Adrenal gland (tissue), 12 donors: ENCODE measurements around the gene FARP1. TPM values are rescaled to one million over a fixed set of nuclear protein-coding genes. Genes with fewer than 3 reads are reported as not detected.

Experiments used
- DNase-seq, 7 donors: peaks; one replicate each; pipeline ENCODE4 v3.0.0-alpha.2; 2019 to 2020
- H3K27ac ChIP-seq, 5 donors: fragments of 200-600 bp; sonication (generic) in 4 of 5; 1 replicate in 3 of 5; 2 replicates in 2 of 5; pipeline versions ENCODE4 v1.5.1 to v1.8.0; 2016 to 2020; ENCODE audit warnings: mild to moderate bottlenecking in 1 of 5
- H3K27me3 ChIP-seq: fragments of 200-600 bp; 2 replicates; pipeline ENCODE4 v1.8.0; 2021
- H3K36me3 ChIP-seq, 2 donors: fragments of 200-600 bp; replicated peaks in 1 of 2; 1 replicate in 1 of 2; 2 replicates in 1 of 2; pipeline versions ENCODE4 v1.5.1 to v1.8.0; 2018 to 2022
- H3K4me1 ChIP-seq, 2 donors: fragments of 200-600 bp; replicated peaks in 1 of 2; 1 replicate in 1 of 2; 2 replicates in 1 of 2; pipeline versions ENCODE4 v1.5.1 to v1.8.0; 2018 to 2021
- H3K4me3 ChIP-seq, 4 donors: fragments of 200-600 bp; sonication (generic) in 3 of 4; one replicate each; pipeline ENCODE4 v1.5.1; 2016 to 2018
- H3K9me3 ChIP-seq, 3 donors: fragments of 200-600 bp; sonication (generic) in 1 of 3; replicated peaks in 1 of 3; 1 replicate in 2 of 3; 2 replicates in 1 of 3; pipeline versions ENCODE4 v1.5.1 to v1.8.0; 2016 to 2021
- POLR2A ChIP-seq, 2 donors: fragments of 450-650 bp; IDR thresholded peaks; one replicate each; pipeline ENCODE4 v1.6.1; 2017; ENCODE audit warnings: antibody characterized with exemption in 2 of 2, mild to moderate bottlenecking in 2 of 2, moderate library complexity in 1 of 2
- WGBS, 4 donors: extraction: QIAGEN DNeasy Blood & Tissue Kit in 2 of 4; methylation state at CpG; one replicate each; pipeline versions ENCODE4 v1.1.5 to v1.1.7; 2013 to 2017; 5-methylcytosine and 5-hydroxymethylcytosine counted together
- intact Hi-C, 2 donors: fragments of 100-400 bp; cut with DNase I; formaldehyde crosslinking; loops; one replicate each; pipeline versions ENCODE4 v1.14.1 to v1.15.0; 2022 to 2023
- polyA plus RNA-seq, 3 donors: library from polyadenylated mRNA; stranded (reverse); fragments of 200-250 nt in 2 of 3; fragments of 350-450 nt in 1 of 3; fragmentation: Illumina TruSeq in 1 of 3; extraction: RNeasy Lipid Tissue Mini Kit (QIAGEN cat#74804) in 1 of 3; gene quantifications; one replicate each; pipeline ENCODE4 v1.2.3, GENCODE V29; 2013 to 2014
- total RNA-seq, 9 donors: library from RNA; depleted of rRNA in 4 of 9; stranded (reverse); fragments of >200 nt in 4 of 9; fragments of 120-200 nt in 1 of 9; fragmentation: NEBNext Ultra II Directional in 1 of 9; extraction: Animal tissue kit (Norgen Biotek cat#: 25700) in 1 of 9; gene quantifications; one replicate each; pipeline versions ENCODE4 v1.1.0 to v1.2.4, GENCODE V29; 2013 to 2023
- TF ChIP-seq, protein P1 (sequence below), 6 experiments: fragments of 450-650 bp in 4 of 6; fragments of 200-600 bp in 2 of 6; sonication (generic) in 1 of 6; IDR thresholded peaks; 1 replicate in 5 of 6; 2 replicates in 1 of 6; pipeline versions ENCODE4 v1.5.1 to v1.8.0; 2016 to 2021; ENCODE audit warnings: antibody characterized with exemption in 6 of 6, mild to moderate bottlenecking in 2 of 6, moderate library complexity in 1 of 6
- donor health status: healthy with polysubstance abuse.
- donor health status: Bipolar disorder and iron deficiency.
- donor health status: DM: yes; HTN: yes; CAD: no.
- donor health status: DM: no; HTN: no; CAD: no.
- donor health status: DM: no; HTN: no; CAD: no.
- donor health status: DM: yes; HTN: yes; CAD: no.

The FARP1 gene
- total and polyA plus RNA-seq, 12 donors, result 27.1 to 304 (median 71.6) TPM

DNA sequence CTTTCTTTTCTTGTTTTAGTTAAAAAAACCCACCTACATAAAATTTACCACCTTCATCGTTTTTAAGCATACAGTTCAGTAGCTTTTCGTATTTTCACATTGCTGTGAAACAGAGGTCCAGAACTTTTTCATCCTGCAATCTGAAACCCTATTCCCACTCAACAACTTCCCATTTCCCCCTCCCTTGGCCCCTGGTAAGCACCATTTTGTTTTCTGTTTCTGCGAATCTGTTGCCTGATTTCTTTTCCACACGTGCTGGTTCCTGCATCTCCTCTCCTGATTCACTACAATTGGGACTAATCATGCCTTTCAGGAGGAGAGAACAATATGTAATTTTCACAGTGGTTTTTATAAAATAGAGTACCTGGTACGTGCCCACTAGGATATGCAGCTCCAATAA lies 183.4 kb downstream of the FARP1 start:
- Histone ChIP-seq H3K4me1 (peaks cover 0 to 16% of the 10 kb centered on the region in 2 donors), H3K4me3 (no peak overlapping the region), H3K27ac (no peak overlapping the region), H3K9me3 (no peaks in the 10 kb centered on the region), H3K36me3 (no peaks in the 10 kb centered on the region), H3K27me3 (no peaks in the 10 kb centered on the region)
- WGBS, 4 donors, result 82 to 92% (median 91%) methylated on average over 5 of the region's 5 CpGs
- DNase-seq, result no peak
- intact Hi-C loops, result no loop called here
- TF ChIP-seq, protein P1, sequence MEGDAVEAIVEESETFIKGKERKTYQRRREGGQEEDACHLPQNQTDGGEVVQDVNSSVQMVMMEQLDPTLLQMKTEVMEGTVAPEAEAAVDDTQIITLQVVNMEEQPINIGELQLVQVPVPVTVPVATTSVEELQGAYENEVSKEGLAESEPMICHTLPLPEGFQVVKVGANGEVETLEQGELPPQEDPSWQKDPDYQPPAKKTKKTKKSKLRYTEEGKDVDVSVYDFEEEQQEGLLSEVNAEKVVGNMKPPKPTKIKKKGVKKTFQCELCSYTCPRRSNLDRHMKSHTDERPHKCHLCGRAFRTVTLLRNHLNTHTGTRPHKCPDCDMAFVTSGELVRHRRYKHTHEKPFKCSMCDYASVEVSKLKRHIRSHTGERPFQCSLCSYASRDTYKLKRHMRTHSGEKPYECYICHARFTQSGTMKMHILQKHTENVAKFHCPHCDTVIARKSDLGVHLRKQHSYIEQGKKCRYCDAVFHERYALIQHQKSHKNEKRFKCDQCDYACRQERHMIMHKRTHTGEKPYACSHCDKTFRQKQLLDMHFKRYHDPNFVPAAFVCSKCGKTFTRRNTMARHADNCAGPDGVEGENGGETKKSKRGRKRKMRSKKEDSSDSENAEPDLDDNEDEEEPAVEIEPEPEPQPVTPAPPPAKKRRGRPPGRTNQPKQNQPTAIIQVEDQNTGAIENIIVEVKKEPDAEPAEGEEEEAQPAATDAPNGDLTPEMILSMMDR (IDR thresholded peaks at IDR 0.05), result no peak
- TF ChIP-seq POLR2A (IDR thresholded peaks at IDR 0.05), result no peak

DNA sequence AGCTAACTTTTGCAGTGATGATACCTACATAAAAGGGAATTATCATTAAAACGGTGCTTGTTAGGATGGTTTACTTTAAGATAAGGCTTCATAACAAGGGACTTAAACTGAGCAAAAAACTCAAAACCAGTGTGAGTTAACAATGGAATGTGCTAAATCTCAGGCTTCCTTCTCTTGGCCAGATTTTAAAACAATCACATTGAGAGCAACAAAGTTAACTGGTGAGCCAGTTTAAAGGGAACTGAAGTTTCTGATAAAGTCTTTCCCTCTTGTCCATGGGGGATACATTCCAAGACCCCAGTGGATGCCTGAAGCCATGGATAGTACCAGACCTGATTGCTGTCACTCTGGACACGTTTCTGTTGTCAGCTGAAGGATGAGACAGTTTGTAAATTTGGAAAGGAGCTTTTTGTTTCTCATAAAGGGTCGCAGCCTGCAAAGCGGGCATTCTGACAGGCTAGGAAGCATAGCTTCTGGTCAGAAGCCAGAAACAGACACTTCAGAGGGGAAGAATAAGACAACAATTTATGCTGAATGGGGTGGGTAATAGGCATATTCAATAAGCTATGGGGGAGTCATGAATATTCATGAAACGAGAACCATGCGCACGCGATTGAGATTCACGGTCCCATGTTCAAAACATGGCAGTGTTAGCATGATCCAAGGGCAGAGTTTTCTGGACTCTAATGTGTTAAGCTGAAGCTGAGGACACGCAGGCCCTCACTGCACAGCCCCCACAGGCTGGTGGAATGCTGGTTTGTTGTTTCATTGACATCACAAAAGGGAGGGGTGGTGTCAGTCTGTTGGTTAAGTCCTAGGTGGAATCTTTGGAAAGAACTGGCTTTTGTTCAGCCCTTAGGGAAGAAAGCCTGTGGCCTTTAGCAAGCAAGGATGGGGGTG lies 184.7 kb downstream of the FARP1 start:
- Histone ChIP-seq H3K9me3 (no peaks in the 10 kb centered on the region), H3K27ac (no peak overlapping the region), H3K4me3 (no peak overlapping the region), H3K27me3 (no peaks in the 10 kb centered on the region), H3K36me3 (no peaks in the 10 kb centered on the region), H3K4me1 (peaks cover 0 to 16% of the 10 kb centered on the region in 2 donors)
- 85 to 88% (median 87%) methylated on average over 10 of the region's 10 CpGs for WGBS, 4 donors
- intact Hi-C loops, result no loop called here
- TF ChIP-seq, protein P1 (IDR thresholded peaks at IDR 0.05), result no peak
- TF ChIP-seq POLR2A (IDR thresholded peaks at IDR 0.05), result no peak
- no peak for DNase-seq

DNA sequence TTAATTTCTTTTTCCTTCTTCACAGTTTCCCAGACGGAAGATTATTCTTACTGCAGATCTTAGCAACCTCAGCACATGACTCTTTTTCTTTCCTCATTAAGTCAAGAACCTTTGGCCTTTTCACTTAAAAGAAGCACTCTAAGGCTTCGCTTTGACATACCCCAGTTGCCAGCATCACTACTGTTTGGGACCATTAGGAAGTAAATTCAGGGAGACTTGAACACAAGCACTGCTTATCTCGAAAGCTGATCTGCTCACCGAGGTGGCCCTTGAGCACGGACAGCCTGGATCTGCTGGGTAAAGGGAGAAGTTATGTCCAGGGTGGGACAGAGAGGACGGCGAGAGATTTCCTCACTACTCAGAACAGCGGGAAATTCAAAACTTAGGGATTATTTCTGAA lies 185.6 kb downstream of the FARP1 start:
- no peak overlapping the region for H3K27ac ChIP-seq
- H3K4me1 ChIP-seq, result peaks cover 0 to 14% of the 10 kb centered on the region in 2 donors
- WGBS, 4 donors, result 89 to 93% (median 90%) methylated on average over 8 of the region's 8 CpGs

DNA sequence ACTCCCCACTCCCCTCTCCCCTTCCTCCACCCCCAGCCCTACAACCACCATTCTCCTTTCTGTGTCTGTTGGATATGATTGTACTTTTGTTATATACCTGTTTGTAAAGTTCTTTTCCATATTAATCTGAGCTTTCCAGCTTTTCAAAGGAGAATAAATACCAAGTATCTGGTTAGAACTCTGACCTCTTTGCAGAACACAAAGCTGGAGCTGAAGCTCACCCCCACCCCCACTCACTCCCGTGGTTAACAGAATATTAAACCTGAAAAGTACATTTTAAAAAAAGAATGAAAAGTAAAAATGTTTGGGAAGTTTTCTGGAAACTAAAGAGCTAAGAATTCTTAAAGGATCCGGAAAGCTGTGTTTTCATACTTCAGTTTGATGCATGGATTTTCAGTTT lies 189.3 kb downstream of the FARP1 start:
- no peaks in the 10 kb centered on the region for H3K27me3 ChIP-seq
- no peaks in the 10 kb centered on the region for H3K4me1 ChIP-seq
- no peak overlapping the region for H3K4me3 ChIP-seq
- no peak for TF ChIP-seq POLR2A (IDR thresholded peaks at IDR 0.05)
- TF ChIP-seq, protein P1 (IDR thresholded peaks at IDR 0.05), result no peak
- no peaks in the 10 kb centered on the region for H3K36me3 ChIP-seq
- DNase-seq, result peak in 1 of 7 donors; percentile 2
- H3K9me3 ChIP-seq, result no peaks in the 10 kb centered on the region
- no peak overlapping the region for H3K27ac ChIP-seq
- intact Hi-C loops, result no loop called here
- WGBS, 4 donors, result 76 to 90% (median 88%) methylated on average over 2 of the region's 2 CpGs

More for the DNA sequence above, 185.6 kb downstream of the FARP1 start:
- Histone ChIP-seq H3K4me3 (no peak overlapping the region), H3K36me3 (no peaks in the 10 kb centered on the region), H3K27me3 (no peaks in the 10 kb centered on the region), H3K9me3 (no peaks in the 10 kb centered on the region)
- TF ChIP-seq POLR2A (IDR thresholded peaks at IDR 0.05), result no peak
- TF ChIP-seq, protein P1 (IDR thresholded peaks at IDR 0.05), result no peak
- DNase-seq, result no peak
- intact Hi-C loops, result no loop called here
